ENCODE data around the gene SLC15A4.

GRCh38 chr12:128840862-128841468 is 17.2 kb upstream of the SLC15A4 start:
- TF ChIP-seq, protein P1, sequence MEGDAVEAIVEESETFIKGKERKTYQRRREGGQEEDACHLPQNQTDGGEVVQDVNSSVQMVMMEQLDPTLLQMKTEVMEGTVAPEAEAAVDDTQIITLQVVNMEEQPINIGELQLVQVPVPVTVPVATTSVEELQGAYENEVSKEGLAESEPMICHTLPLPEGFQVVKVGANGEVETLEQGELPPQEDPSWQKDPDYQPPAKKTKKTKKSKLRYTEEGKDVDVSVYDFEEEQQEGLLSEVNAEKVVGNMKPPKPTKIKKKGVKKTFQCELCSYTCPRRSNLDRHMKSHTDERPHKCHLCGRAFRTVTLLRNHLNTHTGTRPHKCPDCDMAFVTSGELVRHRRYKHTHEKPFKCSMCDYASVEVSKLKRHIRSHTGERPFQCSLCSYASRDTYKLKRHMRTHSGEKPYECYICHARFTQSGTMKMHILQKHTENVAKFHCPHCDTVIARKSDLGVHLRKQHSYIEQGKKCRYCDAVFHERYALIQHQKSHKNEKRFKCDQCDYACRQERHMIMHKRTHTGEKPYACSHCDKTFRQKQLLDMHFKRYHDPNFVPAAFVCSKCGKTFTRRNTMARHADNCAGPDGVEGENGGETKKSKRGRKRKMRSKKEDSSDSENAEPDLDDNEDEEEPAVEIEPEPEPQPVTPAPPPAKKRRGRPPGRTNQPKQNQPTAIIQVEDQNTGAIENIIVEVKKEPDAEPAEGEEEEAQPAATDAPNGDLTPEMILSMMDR (IDR thresholded peaks at IDR 0.05; ENCODE audit: low read length): no peak
- TF ChIP-seq EZH2 (optimal IDR thresholded peaks at IDR 0.05; ENCODE audit: low read depth, low read length) (no peak), EZH2phosphoT487 (IDR thresholded peaks at IDR 0.05; ENCODE audit: low read length) (no peak)
